ENCODE measurements around the gene PARD3. TPM values are rescaled to one million over a fixed set of nuclear protein-coding genes. Genes with fewer than 3 reads are reported as not detected.
"Not testable (repeated sequence)": the region's sequence is repeated elsewhere in the genome, so short reads cannot be mapped to it uniquely, and the experiment has no call there.

The PARD3 gene
- total and polyA plus RNA-seq, 3 donors from 2014 or later: 31.8 to 59.5 (median 49.5) TPM

DNA sequence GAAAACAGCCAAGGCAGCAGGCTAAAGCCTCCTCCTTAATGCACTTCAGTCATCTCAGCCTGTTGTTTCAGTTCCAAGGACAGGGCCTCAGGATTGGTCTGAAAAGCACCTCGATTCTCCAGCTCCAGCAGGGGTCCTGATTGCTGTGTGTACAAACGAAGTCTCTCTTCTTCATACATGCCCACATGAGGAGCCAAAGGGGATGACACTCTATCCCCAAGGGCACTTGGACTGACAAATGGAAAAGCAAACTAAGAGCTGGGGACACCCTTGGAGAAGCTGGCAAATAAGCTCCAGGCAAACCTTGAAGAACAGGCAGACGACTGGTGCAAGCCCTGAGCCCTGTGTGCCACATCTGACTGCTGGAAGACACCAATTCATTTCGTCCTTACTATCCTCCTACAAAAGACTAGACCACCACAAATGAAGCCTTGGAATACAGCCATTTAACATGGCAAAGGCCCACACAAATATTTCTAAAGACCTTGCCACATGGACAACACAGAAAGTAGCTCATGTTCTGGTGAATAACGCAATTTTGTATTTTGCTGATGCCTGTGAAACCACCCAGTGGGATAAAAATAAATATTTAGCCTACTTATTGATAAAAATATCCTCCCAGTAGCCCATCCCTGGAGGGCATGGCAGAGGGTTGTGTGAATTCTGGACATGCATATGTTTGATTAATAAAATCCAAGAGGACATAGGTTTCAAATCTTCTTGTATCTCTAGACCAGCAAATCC lies 61.9 kb downstream of the PARD3 start:
- Histone ChIP-seq H3K36me3 (ENCODE audit: low read depth, missing control alignments) (no peaks in the 10 kb centered on the region), H3K27ac (no peak overlapping the region), H3K4me3 (no peak overlapping the region), H3K27me3 (no peaks in the 10 kb centered on the region), H3K4me1 (peaks cover 15% of the 10 kb centered on the region), H3K9me3 (no peaks in the 10 kb centered on the region)
- TF ChIP-seq POLR2A (IDR thresholded peaks at IDR 0.05): no peak
- TF ChIP-seq, protein P1, sequence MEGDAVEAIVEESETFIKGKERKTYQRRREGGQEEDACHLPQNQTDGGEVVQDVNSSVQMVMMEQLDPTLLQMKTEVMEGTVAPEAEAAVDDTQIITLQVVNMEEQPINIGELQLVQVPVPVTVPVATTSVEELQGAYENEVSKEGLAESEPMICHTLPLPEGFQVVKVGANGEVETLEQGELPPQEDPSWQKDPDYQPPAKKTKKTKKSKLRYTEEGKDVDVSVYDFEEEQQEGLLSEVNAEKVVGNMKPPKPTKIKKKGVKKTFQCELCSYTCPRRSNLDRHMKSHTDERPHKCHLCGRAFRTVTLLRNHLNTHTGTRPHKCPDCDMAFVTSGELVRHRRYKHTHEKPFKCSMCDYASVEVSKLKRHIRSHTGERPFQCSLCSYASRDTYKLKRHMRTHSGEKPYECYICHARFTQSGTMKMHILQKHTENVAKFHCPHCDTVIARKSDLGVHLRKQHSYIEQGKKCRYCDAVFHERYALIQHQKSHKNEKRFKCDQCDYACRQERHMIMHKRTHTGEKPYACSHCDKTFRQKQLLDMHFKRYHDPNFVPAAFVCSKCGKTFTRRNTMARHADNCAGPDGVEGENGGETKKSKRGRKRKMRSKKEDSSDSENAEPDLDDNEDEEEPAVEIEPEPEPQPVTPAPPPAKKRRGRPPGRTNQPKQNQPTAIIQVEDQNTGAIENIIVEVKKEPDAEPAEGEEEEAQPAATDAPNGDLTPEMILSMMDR (IDR thresholded peaks at IDR 0.05): no peak
- DNase-seq: no peak
- intact Hi-C loops (cut with DNase I; ENCODE audit: low total_unique reads): no loop called here
- WGBS, 2 donors: 32 to 43% methylated on average over 5 of the region's 5 CpGs

DNA sequence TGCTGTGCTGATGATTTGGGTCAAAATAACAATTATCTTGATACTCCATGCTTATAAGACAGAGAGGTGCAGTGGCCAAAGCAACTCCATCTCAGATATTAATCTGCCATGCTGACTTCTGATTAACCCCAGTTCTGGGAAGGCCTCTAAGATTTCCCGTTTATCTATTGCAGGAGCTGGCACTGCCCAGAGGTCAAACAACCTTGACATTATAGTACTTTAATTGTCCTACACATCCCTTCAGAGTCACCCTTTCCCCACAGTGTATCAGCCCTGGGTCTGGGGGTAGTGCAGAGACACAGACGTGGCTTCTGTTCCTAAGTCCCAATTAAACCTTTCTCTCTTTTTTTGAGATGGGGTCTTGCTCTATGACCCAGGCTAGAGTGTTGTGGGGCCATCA lies 63.8 kb downstream of the PARD3 start:
- 57 to 61% methylated on average over 2 of the region's 2 CpGs for WGBS, 2 donors
- intact Hi-C loops (cut with DNase I; ENCODE audit: low total_unique reads): no loop called here

DNA sequence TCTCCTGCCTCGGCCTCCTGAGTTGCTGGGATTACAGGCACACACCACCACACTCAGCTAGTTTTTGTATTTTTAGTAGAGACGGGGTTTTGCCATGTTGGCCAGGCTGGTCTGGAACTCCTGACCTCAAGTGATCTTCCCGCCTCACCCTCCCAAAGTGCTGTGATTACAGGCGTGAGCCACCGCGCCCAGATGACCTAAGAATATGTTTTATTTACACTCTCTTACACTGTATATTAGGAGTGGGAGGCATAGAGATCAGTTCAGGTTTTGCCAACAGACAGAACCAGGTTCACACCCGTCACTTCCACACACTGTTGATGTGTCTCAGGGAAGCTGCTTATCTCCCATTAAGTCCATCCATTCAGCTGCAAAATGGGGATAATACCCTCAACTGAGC lies 64.3 kb downstream of the PARD3 start:
- H3K4me3 ChIP-seq; DNase-seq; intact Hi-C loops (cut with DNase I; ENCODE audit: low total_unique reads); H3K9me3 ChIP-seq; H3K27ac ChIP-seq; H3K36me3 ChIP-seq (ENCODE audit: low read depth, missing control alignments); H3K27me3 ChIP-seq: not testable (repeated sequence)
- peaks cover 15% of the 10 kb centered on the region for H3K4me1 ChIP-seq
- WGBS, 2 donors: 84 to 87% methylated on average over 7 of the region's 7 CpGs

More for the DNA sequence above, 63.8 kb downstream of the PARD3 start:
- no peak for TF ChIP-seq POLR2A (IDR thresholded peaks at IDR 0.05)
- TF ChIP-seq, protein P1 (IDR thresholded peaks at IDR 0.05): no peak
- peaks cover 15% of the 10 kb centered on the region for H3K4me1 ChIP-seq
- DNase-seq: no peak
- H3K27me3 ChIP-seq: no peaks in the 10 kb centered on the region
- no peak overlapping the region for H3K27ac ChIP-seq
- H3K4me3 ChIP-seq: no peak overlapping the region
- no peaks in the 10 kb centered on the region for H3K9me3 ChIP-seq
- H3K36me3 ChIP-seq (ENCODE audit: low read depth, missing control alignments): no peaks in the 10 kb centered on the region

DNA sequence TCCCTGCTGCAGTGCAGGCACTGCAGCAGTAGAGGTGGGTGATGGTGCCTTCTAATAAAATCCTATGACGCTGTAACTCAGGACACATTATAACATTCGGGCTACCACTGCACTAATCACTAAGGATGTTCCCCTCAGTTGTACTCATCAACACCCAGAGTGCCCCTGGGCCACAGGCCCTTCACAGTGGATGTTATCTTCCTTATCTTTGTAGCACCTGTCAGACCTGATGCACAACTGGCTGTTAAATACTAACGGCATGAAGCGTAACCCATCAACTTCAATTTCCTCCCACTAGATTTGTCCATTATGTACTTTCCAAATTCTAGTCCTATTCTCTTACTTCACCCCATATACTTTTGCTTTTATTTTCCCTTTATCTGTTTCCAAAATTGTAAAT lies 66.3 kb downstream of the PARD3 start:
- WGBS, 2 donors: 83 to 96% methylated on average over 4 of the region's 4 CpGs
- no peak for TF ChIP-seq POLR2A (IDR thresholded peaks at IDR 0.05)
- TF ChIP-seq, protein P1 (IDR thresholded peaks at IDR 0.05): no peak
- Histone ChIP-seq H3K4me3 (no peak overlapping the region), H3K27me3 (no peaks in the 10 kb centered on the region), H3K36me3 (ENCODE audit: low read depth, missing control alignments) (no peaks in the 10 kb centered on the region), H3K4me1 (peaks cover 12% of the 10 kb centered on the region), H3K27ac (no peak overlapping the region), H3K9me3 (no peaks in the 10 kb centered on the region)
- intact Hi-C loops (cut with DNase I; ENCODE audit: low total_unique reads): no loop called here
- no peak for DNase-seq

DNA sequence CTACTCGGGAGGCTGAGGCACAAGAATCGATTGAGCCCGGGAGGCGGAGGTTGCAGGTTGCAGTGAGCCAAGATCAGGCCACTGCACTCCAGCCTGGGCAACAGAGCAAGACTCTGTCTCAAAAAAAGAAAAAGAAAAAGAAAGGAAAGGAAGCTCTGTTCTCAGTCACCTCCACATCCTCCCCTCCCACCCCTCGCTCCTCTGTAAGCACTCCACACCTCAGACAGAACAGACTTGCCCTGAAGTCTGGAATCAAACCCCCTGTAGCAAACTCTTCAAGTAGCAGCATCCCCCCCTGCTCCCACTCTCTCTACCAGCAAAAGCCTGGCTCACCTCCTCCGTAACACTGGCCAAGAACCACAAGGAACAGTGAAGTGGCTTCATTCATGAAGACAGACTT lies 66.7 kb downstream of the PARD3 start:
- H3K36me3 ChIP-seq (ENCODE audit: low read depth, missing control alignments): no peaks in the 10 kb centered on the region
- H3K9me3 ChIP-seq: no peaks in the 10 kb centered on the region
- H3K27ac ChIP-seq: no peak overlapping the region
- no peak for DNase-seq
- no peak for TF ChIP-seq POLR2A (IDR thresholded peaks at IDR 0.05)
- peaks cover 12% of the 10 kb centered on the region for H3K4me1 ChIP-seq
- no peak overlapping the region for H3K4me3 ChIP-seq
- 87 to 95% methylated on average over 6 of the region's 6 CpGs for WGBS, 2 donors
- intact Hi-C loops (cut with DNase I; ENCODE audit: low total_unique reads): no loop called here
- no peaks in the 10 kb centered on the region for H3K27me3 ChIP-seq

DNA sequence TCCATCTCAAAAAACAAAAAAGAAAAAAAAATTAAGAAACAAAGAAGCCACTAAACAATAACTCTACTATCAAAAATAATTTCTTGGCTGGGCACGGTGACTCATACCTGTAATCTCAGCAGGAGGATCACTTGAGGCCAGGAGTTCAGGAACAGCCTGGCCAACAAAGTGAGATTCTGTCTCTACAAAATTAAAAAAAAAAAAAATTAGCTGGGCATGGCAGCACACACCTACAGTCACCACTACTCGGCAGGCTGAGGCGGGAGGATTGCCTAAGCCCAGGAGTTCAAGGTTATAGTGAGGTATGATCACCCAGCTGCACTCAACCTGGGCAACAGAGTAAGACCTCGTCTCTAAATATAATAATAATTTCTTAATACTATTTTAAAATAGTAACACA lies 69.0 kb downstream of the PARD3 start:
- no peak for DNase-seq
- WGBS, 2 donors: 66 to 85% methylated on average over 4 of the region's 4 CpGs
- H3K4me3 ChIP-seq: no peak overlapping the region
- TF ChIP-seq POLR2A (IDR thresholded peaks at IDR 0.05): no peak
- TF ChIP-seq, protein P1 (IDR thresholded peaks at IDR 0.05): no peak
- no peaks in the 10 kb centered on the region for H3K27me3 ChIP-seq
- no peaks in the 10 kb centered on the region for H3K9me3 ChIP-seq
- peaks cover 7% of the 10 kb centered on the region for H3K4me1 ChIP-seq
- intact Hi-C loops (cut with DNase I; ENCODE audit: low total_unique reads): no loop called here
- no peak overlapping the region for H3K27ac ChIP-seq
- H3K36me3 ChIP-seq (ENCODE audit: low read depth, missing control alignments): no peaks in the 10 kb centered on the region
